ENCODE results near the gene NFATC3.
"Not testable (repeated sequence)": the region's sequence is repeated elsewhere in the genome, so short reads cannot be mapped to it uniquely, and the experiment has no call there.

Gene NFATC3

GRCh38 chr16:68126395-68126794 lies 41.2 kb downstream of the NFATC3 start:
- no peak for TF ChIP-seq CTCF (IDR thresholded peaks at IDR 0.05; ENCODE audit: insufficient read depth, low read depth, low read length, missing control alignments)
- H3K4me3 ChIP-seq (ENCODE audit: low read length): no peak overlapping the region
- no peak for DNase-seq (ENCODE audit: low read depth)

DNA sequence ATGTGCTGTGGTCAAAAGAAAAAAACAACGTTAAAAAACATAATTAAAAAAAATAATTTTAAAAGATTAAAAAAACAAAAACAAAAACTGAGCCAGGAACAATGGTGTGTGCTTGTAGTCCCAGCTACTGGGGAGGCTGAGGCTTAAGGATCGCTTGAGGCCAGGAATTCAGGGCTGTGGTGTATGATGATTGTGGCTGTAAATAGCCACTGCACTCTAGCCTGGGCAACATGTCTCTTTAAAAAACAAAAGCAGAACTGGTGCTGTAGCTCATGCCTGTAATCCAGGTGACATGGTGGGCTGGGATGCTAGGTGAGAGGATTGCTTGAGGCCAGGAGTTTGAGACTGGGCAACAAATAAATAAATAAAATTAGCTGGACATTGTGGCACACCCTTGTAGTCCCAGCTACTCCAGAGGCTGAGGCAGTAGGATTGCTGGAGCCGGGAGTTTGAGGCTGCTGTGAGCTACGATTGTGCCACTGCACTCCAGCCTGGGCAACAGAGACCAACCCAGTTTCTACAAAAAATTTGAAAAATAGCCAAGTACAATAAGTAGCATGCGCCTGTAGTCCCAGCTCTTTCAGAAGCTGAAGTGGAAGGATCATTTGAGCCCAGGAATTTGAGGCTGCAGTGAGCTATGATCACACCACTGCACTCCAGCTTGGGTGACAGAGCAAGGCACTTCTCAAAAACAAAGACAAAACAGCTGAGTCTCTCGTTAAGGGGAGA lies 43.6 kb downstream of the NFATC3 start:
- TF ChIP-seq CTCF (IDR thresholded peaks at IDR 0.05; ENCODE audit: insufficient read depth, low read depth, low read length, missing control alignments): no peak
- peak; percentile 5 for DNase-seq (ENCODE audit: low read depth)

DNA sequence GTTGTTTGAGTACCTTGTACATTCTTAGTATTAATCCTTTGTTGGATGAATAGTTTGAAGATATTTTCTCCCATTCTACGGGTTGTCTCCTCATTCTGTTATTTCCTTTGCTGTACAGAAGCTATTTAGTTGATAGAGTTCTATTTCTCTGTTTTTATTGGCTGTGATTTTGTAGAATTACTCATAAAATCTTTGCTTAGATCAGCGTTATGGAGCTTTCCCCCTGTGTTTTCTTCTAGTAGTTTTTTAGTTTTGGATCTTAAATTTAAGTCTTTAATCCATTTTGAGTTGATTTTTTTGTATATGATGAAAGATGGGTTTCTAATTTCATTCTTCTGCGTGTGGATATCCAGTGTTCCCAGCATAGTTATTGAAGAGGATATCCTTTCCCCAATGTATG lies 45.4 kb downstream of the NFATC3 start:
- no peak for DNase-seq (ENCODE audit: low read depth)
- TF ChIP-seq CTCF (IDR thresholded peaks at IDR 0.05; ENCODE audit: insufficient read depth, low read depth, low read length, missing control alignments): no peak
- no peak overlapping the region for H3K4me3 ChIP-seq (ENCODE audit: low read length)

More for the DNA sequence above, 43.6 kb downstream of the NFATC3 start:
- no peak overlapping the region for H3K4me3 ChIP-seq (ENCODE audit: low read length)

DNA sequence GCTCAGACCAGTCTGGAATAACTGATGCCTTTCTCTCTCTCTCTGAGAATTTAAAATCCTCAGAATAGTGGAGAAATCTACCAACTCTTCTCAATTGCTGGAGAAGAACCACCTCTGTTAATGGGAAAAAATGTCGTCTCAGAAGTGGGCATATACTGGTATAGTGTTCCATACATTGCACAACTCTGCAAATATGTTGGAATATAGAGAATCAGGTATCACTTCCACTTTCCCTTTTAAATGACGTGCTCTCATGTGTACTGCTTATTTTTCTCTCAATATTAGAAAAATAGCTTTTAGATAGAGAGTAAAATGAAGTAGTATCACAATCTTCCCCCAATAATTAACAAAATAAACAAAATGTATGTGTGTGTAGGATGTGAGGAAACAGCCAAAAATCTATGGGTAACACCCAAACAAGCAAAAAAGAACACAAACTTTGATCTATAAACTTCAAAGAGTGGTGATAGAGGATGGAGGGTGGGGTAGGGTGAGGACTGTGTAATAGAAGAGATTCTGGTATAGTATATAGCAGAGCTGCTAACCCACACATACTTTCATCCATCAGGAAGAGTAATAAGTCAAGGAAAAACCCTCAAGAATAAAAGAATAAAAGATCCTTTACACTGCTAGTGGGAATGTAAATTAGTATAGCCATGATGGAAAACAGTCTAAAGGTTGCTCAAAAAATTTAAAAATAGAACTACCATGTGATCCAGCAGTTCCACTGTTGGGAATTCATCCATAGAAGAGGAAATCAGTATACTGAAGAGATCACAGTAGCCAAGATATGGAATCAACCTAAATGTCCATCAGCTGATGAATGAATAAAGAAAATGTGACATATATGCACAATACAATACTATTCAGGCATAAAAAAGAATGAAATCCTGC lies 46.9 kb downstream of the NFATC3 start:
- TF ChIP-seq CTCF (IDR thresholded peaks at IDR 0.05; ENCODE audit: insufficient read depth, low read depth, low read length, missing control alignments): no peak
- DNase-seq (ENCODE audit: low read depth): no peak
- H3K4me3 ChIP-seq (ENCODE audit: low read length): no peak overlapping the region

- H3K4me3 ChIP-seq (ENCODE audit: low read length); DNase-seq (ENCODE audit: low read depth): not testable (repeated sequence)
These were observed 47.8 kb downstream of the NFATC3 start for GRCh38 chr16:68133000-68133399.

DNA sequence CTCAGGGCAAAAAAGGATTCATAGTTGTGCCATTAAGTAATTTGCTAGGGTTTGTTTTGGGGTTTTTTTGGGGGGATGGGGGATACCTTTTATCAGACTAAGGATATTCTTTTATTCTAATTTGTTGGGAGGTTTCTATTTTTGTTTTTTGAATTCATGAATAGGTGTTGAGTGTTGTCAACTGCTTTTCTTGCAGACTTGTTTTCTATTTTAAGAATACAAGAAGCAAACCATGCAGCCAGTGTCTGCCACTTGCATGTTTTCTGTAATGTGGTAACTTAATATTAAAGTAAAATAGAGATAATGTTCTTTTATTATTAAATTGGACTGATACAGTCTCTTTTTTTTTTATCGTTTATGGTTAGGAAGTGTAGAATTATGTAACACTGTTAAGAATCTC lies 49.5 kb downstream of the NFATC3 start:
- TF ChIP-seq CTCF (IDR thresholded peaks at IDR 0.05; ENCODE audit: insufficient read depth, low read depth, low read length, missing control alignments): no peak

DNA sequence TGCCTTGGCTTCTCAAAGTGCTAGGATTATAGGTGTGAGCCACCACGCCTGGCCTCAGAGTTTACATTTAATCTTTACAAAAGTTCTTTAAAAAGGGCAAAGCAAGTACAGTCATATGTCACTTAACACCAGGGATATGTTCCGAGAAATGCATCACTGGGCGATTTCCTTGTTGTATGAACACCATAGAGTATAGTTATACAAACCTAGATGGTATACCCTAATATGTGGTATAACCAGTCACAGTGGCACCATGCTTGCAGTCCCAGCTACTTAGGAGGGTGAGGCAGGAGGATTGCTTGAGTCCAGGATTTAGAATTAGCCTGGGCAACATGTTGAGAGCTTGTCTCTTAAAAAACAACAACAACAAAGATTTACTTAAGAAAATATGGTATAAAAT lies 51.3 kb downstream of the NFATC3 start:
- DNase-seq (ENCODE audit: low read depth): no peak
- no peak overlapping the region for H3K4me3 ChIP-seq (ENCODE audit: low read length)
- no peak for TF ChIP-seq CTCF (IDR thresholded peaks at IDR 0.05; ENCODE audit: insufficient read depth, low read depth, low read length, missing control alignments)

More for the DNA sequence above, 49.5 kb downstream of the NFATC3 start:
- H3K4me3 ChIP-seq (ENCODE audit: low read length): no peak overlapping the region
- DNase-seq (ENCODE audit: low read depth): no peak

Measured in epithelial cell of esophagus (primary cell).